Neural cell (in vitro differentiated cells): Measurements from ENCODE around the gene CFAP47. TPM values are rescaled to one million over a fixed set of nuclear protein-coding genes. Genes with fewer than 3 reads are reported as not detected.
"Not testable (repeated sequence)": the region's sequence is repeated elsewhere in the genome, so short reads cannot be mapped to it uniquely, and the experiment has no call there.

Experiments
- H2AFZ ChIP-seq: fragments of 200-600, 300-800 bp; sonication (generic), shearing (Covaris generic); 2 replicates; pipeline ENCODE4 v1.6.0; 2014; ENCODE audit warnings: low read depth, mild to moderate bottlenecking, antibody characterized with exemption, low read length, moderate library complexity
- H3F3A ChIP-seq: fragments of 200-600 bp; shearing (Covaris generic); 2 replicates; pipeline ENCODE4 v1.6.1; 2016; ENCODE audit warnings: mild to moderate bottlenecking, moderate library complexity, mixed read lengths, antibody characterized with exemption, low read length; ENCODE audit not compliant: insufficient read depth, poor library complexity, severe bottlenecking
- H3K27ac ChIP-seq: fragments of 200-600, 300-800 bp; sonication (generic), shearing (Covaris generic); 2 replicates; pipeline ENCODE4 v1.5.1; 2014; ENCODE audit warnings: mild to moderate bottlenecking, low read length, moderate library complexity
- H3K27me3 ChIP-seq: fragments of 300-800, 200-600 bp; sonication (generic), shearing (Covaris generic); 2 replicates; pipeline ENCODE4 v1.6.0; 2014; ENCODE audit warnings: mild to moderate bottlenecking, low read depth, low read length, moderate library complexity; ENCODE audit not compliant: insufficient read depth
- H3K36me3 ChIP-seq: fragments of 300-800, 200-600 bp; sonication (generic), shearing (Covaris generic); 2 replicates; pipeline ENCODE4 v1.5.1; 2014; ENCODE audit warnings: mild to moderate bottlenecking, antibody characterized with exemption, low read length, moderate library complexity; ENCODE audit not compliant: insufficient read depth
- H3K4me2 ChIP-seq: fragments of 300-800, 200-600 bp; sonication (generic), shearing (Covaris generic); 2 replicates; pipeline ENCODE4 v1.6.0; 2014; ENCODE audit warnings: mild to moderate bottlenecking, low read length
- H3K4me3 ChIP-seq: fragments of 300-800, 200-600 bp; sonication (generic), shearing (Covaris generic); 2 replicates; pipeline ENCODE4 v1.5.1; 2014; ENCODE audit warnings: mild to moderate bottlenecking, low read length, moderate library complexity
- H3K79me2 ChIP-seq: fragments of 200-600 bp; shearing (Covaris generic); replicated peaks from 2 replicates; pipeline ENCODE4 v1.6.0; 2014; ENCODE audit warnings: mild to moderate bottlenecking, low read length, moderate library complexity; ENCODE audit not compliant: insufficient read depth
- H3K9ac ChIP-seq: fragments of 300-800, 200-600 bp; sonication (generic), shearing (Covaris generic); 2 replicates; pipeline ENCODE4 v1.6.1; 2016; ENCODE audit warnings: mild to moderate bottlenecking, low read length, mixed read lengths
- H3K9me2 ChIP-seq: fragments of 200-600 bp; shearing (Covaris generic); 2 replicates; pipeline ENCODE4 v1.6.1; 2016; ENCODE audit warnings: mild to moderate bottlenecking, low read length, mixed read lengths; ENCODE audit not compliant: insufficient read depth
- H3K9me3 ChIP-seq: fragments of 200-600, 300-800 bp; sonication (generic), shearing (Covaris generic); 2 replicates; pipeline ENCODE4 v1.6.1; 2016; ENCODE audit warnings: mild to moderate bottlenecking, mixed run types, low read length, moderate library complexity, mixed read lengths
- H4K20me1 ChIP-seq: fragments of 200-600 bp; shearing (Covaris generic); 2 replicates; pipeline ENCODE4 v1.6.1; 2016; ENCODE audit warnings: mild to moderate bottlenecking, mixed run types; ENCODE audit not compliant: insufficient read depth
- CTCF ChIP-seq: fragments of 450-650 bp; IDR thresholded peaks from 2 replicates; pipeline ENCODE4 v1.5.1; 2014; ENCODE audit warnings: antibody characterized with exemption, mild to moderate bottlenecking, moderate library complexity; ENCODE audit not compliant: poor library complexity, severe bottlenecking
- EP300 ChIP-seq: fragments of 450-650 bp; conservative IDR thresholded peaks from 2 replicates; pipeline ENCODE4 v1.6.1; 2014; ENCODE audit warnings: antibody characterized with exemption, mild to moderate bottlenecking, moderate library complexity; ENCODE audit not compliant: poor library complexity, severe bottlenecking
- EZH2 ChIP-seq: fragments of 200-600, 300-800 bp; shearing (Covaris generic), sonication (generic); IDR thresholded peaks from 2 replicates; pipeline ENCODE4 v1.6.1; 2014; ENCODE audit warnings: antibody characterized with exemption, low read length, borderline replicate concordance, mild to moderate bottlenecking; ENCODE audit not compliant: insufficient read depth, poor library complexity, severe bottlenecking
- MXI1 ChIP-seq: fragments of 450-650 bp; conservative IDR thresholded peaks from 2 replicates; pipeline ENCODE4 v1.6.1; 2014; ENCODE audit warnings: antibody characterized with exemption, mild to moderate bottlenecking; ENCODE audit not compliant: poor library complexity, severe bottlenecking
- POLR2AphosphoS5 ChIP-seq: IDR thresholded peaks from 2 replicates; pipeline ENCODE4 v1.6.1; 2012
- RAD21 ChIP-seq: fragments of 450-650 bp; conservative IDR thresholded peaks from 2 replicates; pipeline ENCODE4 v1.6.1; 2014; ENCODE audit warnings: antibody characterized with exemption, mild to moderate bottlenecking, moderate library complexity
- REST ChIP-seq: IDR thresholded peaks from 2 replicates; pipeline ENCODE4 v1.6.1; 2012; ENCODE audit warnings: borderline replicate concordance
- SMC3 ChIP-seq: fragments of 450-650 bp; conservative IDR thresholded peaks from 2 replicates; pipeline ENCODE4 v1.6.1; 2014; ENCODE audit warnings: antibody characterized with exemption, mild to moderate bottlenecking, moderate library complexity; ENCODE audit not compliant: poor library complexity
- TAF1 ChIP-seq: IDR thresholded peaks from 2 replicates; pipeline ENCODE4 v1.6.1; 2012; ENCODE audit warnings: low read depth
- polyA plus RNA-seq: library from polyadenylated mRNA; depleted of rRNA; stranded (reverse); fragments of >200 nt; gene quantifications from 2 replicates; pipeline ENCODE4 v1.2.3, GENCODE V29; 2014

Gene CFAP47
- polyA plus RNA-seq, 1 donor from 2014 or later = not detected

GRCh38 chrX:36218801-36219200, 299.3 kb downstream of the CFAP47 start:
- Histone ChIP-seq H3K9me3 (no peaks in the 10 kb centered on the region), H3F3A (no peaks in the 10 kb centered on the region), H2AFZ (no peak overlapping the region), H3K36me3 (no peaks in the 10 kb centered on the region), H3K4me2 (no peak overlapping the region), H4K20me1 (no peaks in the 10 kb centered on the region), H3K4me3 (no peak overlapping the region), H3K79me2 (no peaks in the 10 kb centered on the region), H3K27ac (no peak overlapping the region), H3K9me2 (no peaks in the 10 kb centered on the region), H3K27me3 (no peaks in the 10 kb centered on the region), H3K9ac (no peak overlapping the region)
- no peak for TF ChIP-seq CTCF
- TF ChIP-seq RAD21 = no peak
- no peak for TF ChIP-seq REST
- TF ChIP-seq SMC3 = no peak
- TF ChIP-seq TAF1 = no peak
- TF ChIP-seq EP300 = no peak
- no peak for TF ChIP-seq MXI1
- TF ChIP-seq EZH2 = no peak
- no peak for TF ChIP-seq POLR2AphosphoS5

DNA sequence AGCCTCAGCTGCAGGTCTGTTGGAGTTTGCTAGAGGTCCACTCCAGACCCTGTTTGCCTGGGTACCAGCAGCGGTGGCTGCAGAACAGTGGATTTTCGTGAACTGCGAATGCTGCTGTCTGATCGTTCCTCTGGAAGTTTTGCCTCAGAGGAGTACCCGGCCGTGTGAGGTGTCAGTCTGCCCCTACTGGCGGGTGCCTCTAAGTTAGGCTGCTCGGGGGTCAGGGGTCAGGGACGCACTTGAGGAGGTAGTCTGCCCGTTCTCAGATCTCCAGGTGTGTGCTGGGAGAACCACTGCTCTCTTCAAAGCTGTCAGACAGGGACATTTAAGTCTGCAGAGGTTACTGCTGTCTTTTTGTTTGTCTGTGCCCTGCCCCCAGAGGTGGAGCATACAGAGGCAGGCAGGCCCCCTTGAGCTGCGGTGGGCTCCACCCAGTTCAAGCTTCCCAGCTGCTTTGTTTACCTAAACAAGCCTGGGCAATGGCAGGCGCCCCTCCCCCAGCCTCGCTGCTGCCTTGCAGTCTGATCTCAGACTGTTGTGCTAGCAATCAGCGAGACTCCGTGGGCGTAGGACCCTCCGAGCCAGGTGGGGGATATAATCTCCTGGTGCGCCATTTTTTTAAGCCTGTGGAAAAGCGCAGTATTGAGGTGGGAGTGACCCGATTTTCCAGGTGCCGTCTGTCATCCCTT, 315.4 kb downstream of the CFAP47 start:
- not testable (repeated sequence) for H3K27me3 ChIP-seq, H3K4me3 ChIP-seq, H3F3A ChIP-seq, H3K9ac ChIP-seq, H3K4me2 ChIP-seq, H3K36me3 ChIP-seq, H4K20me1 ChIP-seq, H3K79me2 ChIP-seq, H3K9me3 ChIP-seq, H3K9me2 ChIP-seq, H2AFZ ChIP-seq, H3K27ac ChIP-seq

DNA sequence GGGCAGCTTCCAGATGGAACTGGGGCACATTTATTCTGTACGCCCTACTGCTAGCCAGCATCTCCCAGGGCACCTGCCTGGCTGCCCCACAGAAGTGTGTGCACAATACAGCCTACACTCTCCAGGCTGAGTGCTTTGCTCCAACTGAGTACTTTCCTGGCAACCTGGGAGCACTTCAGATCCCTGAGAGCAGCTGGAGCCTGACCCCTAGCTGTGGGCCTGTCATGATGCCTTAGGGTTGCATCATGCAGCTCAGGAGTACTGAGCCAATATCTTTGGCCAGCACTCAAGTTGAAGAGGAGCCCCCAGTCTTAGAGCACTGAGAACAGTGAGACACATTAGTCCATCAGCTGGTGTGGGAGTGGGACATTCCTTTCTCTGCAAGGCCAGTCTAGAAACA, 321.9 kb downstream of the CFAP47 start:
- Histone ChIP-seq H3K9me2 (no peaks in the 10 kb centered on the region), H2AFZ (no peak overlapping the region), H3K4me2 (no peak overlapping the region), H3K9ac (no peak overlapping the region), H3K36me3 (no peaks in the 10 kb centered on the region), H3K27ac (no peak overlapping the region), H3K4me3 (no peak overlapping the region), H3F3A (no peaks in the 10 kb centered on the region), H4K20me1 (no peaks in the 10 kb centered on the region), H3K79me2 (no peaks in the 10 kb centered on the region), H3K27me3 (no peaks in the 10 kb centered on the region), H3K9me3 (no peaks in the 10 kb centered on the region)
- no peak for TF ChIP-seq RAD21
- TF ChIP-seq POLR2AphosphoS5 = no peak
- no peak for TF ChIP-seq CTCF
- TF ChIP-seq SMC3 = no peak
- TF ChIP-seq MXI1 = no peak
- no peak for TF ChIP-seq EP300
- TF ChIP-seq REST = no peak
- TF ChIP-seq TAF1 = no peak
- TF ChIP-seq EZH2 = no peak
